ENCODE results near the gene KCNQ4.

The KCNQ4 gene

GRCh38 chr1:40784771-40785151, 1.2 kb downstream of the KCNQ4 start:
- Histone ChIP-seq H3K27ac (no peak overlapping the region), H3K4me2 (ENCODE audit: low read length) (peak overlapping the region; percentile 2), H3K4me1 (peaks cover 3% of the 10 kb centered on the region), H3K36me3 (ENCODE audit: control insufficient read depth, insufficient read depth, low read length) (no peaks in the 10 kb centered on the region), H3K9ac (no peak overlapping the region), H3K9me3 (ENCODE audit: control insufficient read depth, low read length) (no peaks in the 10 kb centered on the region), H2AFZ (no peak overlapping the region), H3K4me3 (ENCODE audit: low read depth, low read length) (no peak overlapping the region), H3K79me2 (no peaks in the 10 kb centered on the region), H3K27me3 (ENCODE audit: control insufficient read depth, insufficient read depth, low read length) (no peaks in the 10 kb centered on the region)
- TF ChIP-seq CTCF (IDR thresholded peaks at IDR 0.05), result no peak

DNA sequence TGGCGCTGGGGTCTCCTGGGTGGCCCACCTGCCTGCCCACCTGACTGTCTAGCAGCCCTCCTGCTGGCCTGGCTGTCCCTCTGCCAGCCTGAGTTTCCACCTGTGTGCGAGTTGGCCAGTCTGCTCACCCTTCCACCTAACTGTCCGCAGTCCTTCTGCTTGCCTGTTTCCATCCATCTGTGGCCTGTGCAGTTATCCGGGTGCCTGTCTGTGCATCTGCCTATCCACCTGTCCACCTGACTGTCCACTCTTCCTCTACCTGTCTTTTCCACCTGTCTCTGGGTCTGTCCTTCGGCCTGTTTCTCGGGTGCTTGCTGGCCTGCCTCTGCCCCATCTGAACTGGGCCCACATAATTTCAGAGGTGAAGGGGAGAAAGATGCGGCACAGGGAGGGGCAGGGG, 1.9 kb downstream of the KCNQ4 start:
- no peaks in the 10 kb centered on the region for H3K27me3 ChIP-seq (ENCODE audit: control insufficient read depth, insufficient read depth, low read length)
- H3K4me3 ChIP-seq (ENCODE audit: low read depth, low read length), result no peak overlapping the region
- peaks cover 3% of the 10 kb centered on the region for H3K4me1 ChIP-seq
- no peak overlapping the region for H3K9ac ChIP-seq
- no peak for TF ChIP-seq CTCF (IDR thresholded peaks at IDR 0.05)
- no peak overlapping the region for H2AFZ ChIP-seq
- H3K36me3 ChIP-seq (ENCODE audit: control insufficient read depth, insufficient read depth, low read length), result no peaks in the 10 kb centered on the region
- H3K79me2 ChIP-seq, result no peaks in the 10 kb centered on the region
- no peak overlapping the region for H3K4me2 ChIP-seq (ENCODE audit: low read length)
- H3K27ac ChIP-seq, result no peak overlapping the region
- no peaks in the 10 kb centered on the region for H3K9me3 ChIP-seq (ENCODE audit: control insufficient read depth, low read length)

GRCh38 chr1:40786171-40786994, 2.8 kb downstream of the KCNQ4 start:
- TF ChIP-seq CTCF (IDR thresholded peaks at IDR 0.05), result no peak
- peaks cover 3% of the 10 kb centered on the region for H3K4me1 ChIP-seq
- no peak overlapping the region for H3K9ac ChIP-seq
- no peaks in the 10 kb centered on the region for H3K9me3 ChIP-seq (ENCODE audit: control insufficient read depth, low read length)
- H3K27me3 ChIP-seq (ENCODE audit: control insufficient read depth, insufficient read depth, low read length), result no peaks in the 10 kb centered on the region
- no peak overlapping the region for H3K27ac ChIP-seq
- no peaks in the 10 kb centered on the region for H3K79me2 ChIP-seq
- H3K4me3 ChIP-seq (ENCODE audit: low read depth, low read length), result no peak overlapping the region
- no peak overlapping the region for H2AFZ ChIP-seq
- no peak overlapping the region for H3K4me2 ChIP-seq (ENCODE audit: low read length)
- no peaks in the 10 kb centered on the region for H3K36me3 ChIP-seq (ENCODE audit: control insufficient read depth, insufficient read depth, low read length)

- H2AFZ ChIP-seq, result no peak overlapping the region
- H3K4me3 ChIP-seq (ENCODE audit: low read depth, low read length), result no peak overlapping the region
- no peaks in the 10 kb centered on the region for H3K9me3 ChIP-seq (ENCODE audit: control insufficient read depth, low read length)
- no peak for TF ChIP-seq CTCF (IDR thresholded peaks at IDR 0.05)
- no peak overlapping the region for H3K27ac ChIP-seq
- H3K4me2 ChIP-seq (ENCODE audit: low read length), result no peak overlapping the region
- H3K9ac ChIP-seq, result no peak overlapping the region
- no peaks in the 10 kb centered on the region for H3K27me3 ChIP-seq (ENCODE audit: control insufficient read depth, insufficient read depth, low read length)
- H3K4me1 ChIP-seq, result peaks cover 3% of the 10 kb centered on the region
- no peaks in the 10 kb centered on the region for H3K36me3 ChIP-seq (ENCODE audit: control insufficient read depth, insufficient read depth, low read length)
- H3K79me2 ChIP-seq, result no peaks in the 10 kb centered on the region
These were observed 3.6 kb downstream of the KCNQ4 start for GRCh38 chr1:40786995-40787705.

Data from parathyroid adenoma (tissue), 2 donors.